ENCODE measurements around the gene ZNF189. TPM values are rescaled to one million over a fixed set of nuclear protein-coding genes. Genes with fewer than 3 reads are reported as not detected.
"Not testable (repeated sequence)": the region's sequence is repeated elsewhere in the genome, so short reads cannot be mapped to it uniquely, and the experiment has no call there.

The ZNF189 gene
- total RNA-seq, 3 donors from 2014 or later, result 13.1 to 27.9 (median 17.7) TPM

- DNase-seq (no peak), ATAC-seq (no peak)
- H3K9me3 ChIP-seq, result peaks cover 8% of the 10 kb centered on the region
- no peaks in the 10 kb centered on the region for H3K4me1 ChIP-seq (ENCODE audit: low read depth)
- no peaks in the 10 kb centered on the region for H3K36me3 ChIP-seq (ENCODE audit: low read depth)
- TF ChIP-seq CTCF (IDR thresholded peaks at IDR 0.05), result no peak
- intact Hi-C loops (cut with DNase I, micrococcal nuclease), result no loop called here
- no peak overlapping the region for H3K4me3 ChIP-seq
Measured at GRCh38 chr9:101381118-101381517, 17.5 kb upstream of the ZNF189 start.

GRCh38 chr9:101381833-101382342 lies 16.8 kb upstream of the ZNF189 start:
- no peak for ATAC-seq
- Histone ChIP-seq H3K9me3 (peaks cover 8% of the 10 kb centered on the region), H3K4me1 (ENCODE audit: low read depth) (no peaks in the 10 kb centered on the region), H3K36me3 (ENCODE audit: low read depth) (no peaks in the 10 kb centered on the region), H3K4me3 (no peak overlapping the region)
- TF ChIP-seq CTCF (IDR thresholded peaks at IDR 0.05), result no peak
- no peak for DNase-seq
- intact Hi-C loops (cut with DNase I, micrococcal nuclease), result no loop called here

GRCh38 chr9:101383361-101383760 lies 15.3 kb upstream of the ZNF189 start:
- DNase-seq (no peak), ATAC-seq (no peak)
- Histone ChIP-seq H3K36me3 (ENCODE audit: low read depth) (no peaks in the 10 kb centered on the region), H3K9me3 (peaks cover 8% of the 10 kb centered on the region), H3K4me3 (no peak overlapping the region), H3K4me1 (ENCODE audit: low read depth) (no peaks in the 10 kb centered on the region)
- intact Hi-C loops (cut with DNase I, micrococcal nuclease), result no loop called here
- TF ChIP-seq CTCF (IDR thresholded peaks at IDR 0.05), result no peak

- H3K36me3 ChIP-seq (ENCODE audit: low read depth); H3K9me3 ChIP-seq; H3K4me3 ChIP-seq; H3K4me1 ChIP-seq (ENCODE audit: low read depth); DNase-seq; ATAC-seq; intact Hi-C loops (cut with DNase I, micrococcal nuclease): not testable (repeated sequence)
Measured at GRCh38 chr9:101384873-101385536, 13.6 kb upstream of the ZNF189 start, which contains the start of gene BAAT. BAAT (minus strand) TSS chr9:101385006; CDS start chr9:101371404, 13,602 bp downstream.

- H3K9me3 ChIP-seq, result peaks cover 8% of the 10 kb centered on the region
- H3K4me3 ChIP-seq, result no peak overlapping the region
- intact Hi-C loops (cut with DNase I, micrococcal nuclease), result no loop called here
- peak; percentile 23 for TF ChIP-seq CTCF (IDR thresholded peaks at IDR 0.05)
- H3K36me3 ChIP-seq (ENCODE audit: low read depth), result peaks cover 4% of the 10 kb centered on the region
- peak; percentile 85 for ATAC-seq
- H3K4me1 ChIP-seq (ENCODE audit: low read depth), result no peaks in the 10 kb centered on the region
- peak in 1 of 3 donors; percentile 42 for DNase-seq
Measured at GRCh38 chr9:101387871-101388506, 10.7 kb upstream of the ZNF189 start.

- intact Hi-C loops (cut with DNase I, micrococcal nuclease), result no loop called here
- DNase-seq, result no peak
- H3K36me3 ChIP-seq (ENCODE audit: low read depth), result peaks cover 4% of the 10 kb centered on the region
- no peak for TF ChIP-seq CTCF (IDR thresholded peaks at IDR 0.05)
- H3K4me1 ChIP-seq (ENCODE audit: low read depth), result no peaks in the 10 kb centered on the region
- no peak overlapping the region for H3K4me3 ChIP-seq
- H3K9me3 ChIP-seq, result peaks cover 10% of the 10 kb centered on the region
- peak; percentile 70 for ATAC-seq
Measured at GRCh38 chr9:101388507-101388993, 10.1 kb upstream of the ZNF189 start.

Data from mucosa of descending colon (tissue), 3 donors.